Measurements from ENCODE around the gene CAMTA1.
"Not testable (repeated sequence)": the region's sequence is repeated elsewhere in the genome, so short reads cannot be mapped to it uniquely, and the experiment has no call there.

Gene CAMTA1

DNA sequence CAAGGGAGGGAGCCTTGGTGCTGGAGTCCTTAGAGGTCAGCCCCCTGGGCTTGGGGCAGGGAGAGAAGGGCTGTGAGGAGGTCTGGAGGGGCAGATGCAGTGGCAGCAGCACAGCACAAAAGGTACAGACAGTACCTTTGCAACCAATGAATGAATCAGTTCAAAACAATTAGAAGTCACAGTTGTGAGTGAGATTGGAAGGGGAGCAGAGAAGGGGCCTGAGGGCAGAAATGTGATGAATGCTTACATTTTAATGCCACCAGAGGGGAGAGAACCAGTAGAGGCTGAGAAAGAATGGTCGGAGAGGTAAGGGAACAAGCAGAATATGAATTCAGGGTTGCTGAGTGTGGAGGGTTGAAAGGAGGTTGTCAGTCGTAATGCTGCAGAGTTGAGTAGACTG, 24.2 kb downstream of the CAMTA1 start:
- no peak for DNase-seq (ENCODE audit: low read depth in 3 of 3, low spot score in 1 of 3)

DNA sequence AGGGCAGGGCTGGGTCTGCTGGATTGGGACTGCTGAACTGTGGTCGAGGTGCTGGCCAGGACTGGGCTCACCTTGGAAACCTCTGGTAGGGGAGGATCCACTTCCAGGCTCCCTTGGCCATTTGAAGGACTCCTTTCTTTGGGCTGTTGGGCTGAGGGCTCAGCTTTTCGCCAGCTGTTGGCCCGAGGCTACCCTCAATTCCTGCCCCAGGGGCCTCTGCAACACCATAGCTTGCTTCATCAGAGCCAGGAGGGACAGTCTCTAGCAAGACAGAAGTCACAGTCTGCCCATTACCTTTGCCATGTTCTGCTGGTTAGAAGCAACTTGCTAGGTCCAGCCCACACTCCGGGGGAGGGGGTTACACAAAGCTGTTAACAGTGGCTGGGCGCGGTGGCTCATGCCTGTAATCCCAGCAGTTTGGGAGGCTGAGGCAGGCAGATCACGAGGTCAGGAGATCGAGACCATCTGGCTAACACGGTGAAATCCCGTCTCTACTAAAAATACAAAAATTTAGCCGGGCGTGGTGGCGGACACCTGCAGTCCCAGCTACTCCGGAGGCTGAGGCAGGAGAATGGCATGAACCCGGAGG, 25.0 kb downstream of the CAMTA1 start:
- DNase-seq (ENCODE audit: low read depth in 3 of 3, low spot score in 1 of 3): not testable (repeated sequence)

DNA sequence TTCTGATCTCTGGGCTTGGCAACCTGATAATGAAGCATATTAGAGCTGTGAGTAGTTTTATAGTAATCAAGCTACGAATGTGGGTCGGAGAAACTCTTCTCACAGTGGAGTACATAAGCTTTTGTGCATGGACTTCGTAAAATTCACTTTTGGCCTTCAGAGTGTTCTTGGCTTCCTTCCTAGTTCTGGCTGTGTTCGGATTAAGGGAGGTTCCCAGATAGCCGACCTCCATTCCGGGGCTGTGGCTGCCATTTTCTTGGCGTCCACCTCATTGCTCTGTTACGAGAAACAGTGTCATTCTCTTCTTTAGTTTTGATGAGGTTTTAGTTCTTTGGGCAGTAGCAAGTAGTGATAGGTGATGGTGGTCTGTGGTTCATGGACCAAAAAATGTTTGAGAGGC, 26.3 kb downstream of the CAMTA1 start:
- DNase-seq (ENCODE audit: low read depth in 3 of 3, low spot score in 1 of 3): no peak

DNA sequence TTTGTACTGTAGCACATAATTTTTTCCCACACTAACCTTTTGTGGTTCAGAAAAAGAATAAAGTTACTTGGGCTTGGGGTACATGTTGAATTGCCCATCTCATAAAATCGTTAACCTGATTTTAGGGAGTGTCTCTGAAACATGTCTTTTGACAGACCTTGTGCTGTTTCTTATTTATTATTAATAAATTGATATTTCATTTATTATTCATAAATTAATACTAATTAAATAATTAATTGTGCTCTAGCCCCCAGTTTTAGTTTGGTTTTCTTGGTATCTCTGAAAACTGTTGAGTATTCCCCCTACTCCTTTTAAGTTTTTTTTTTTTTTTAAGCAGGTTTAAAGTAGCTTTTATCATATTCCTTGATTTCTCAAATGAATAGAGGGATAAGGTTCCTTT, 27.9 kb downstream of the CAMTA1 start:
- no peak for DNase-seq (ENCODE audit: low read depth in 3 of 3, low spot score in 1 of 3)

GRCh38 chr1:6815726-6816125, 30.5 kb downstream of the CAMTA1 start:
- DNase-seq (ENCODE audit: low read depth in 3 of 3, low spot score in 1 of 3): no peak

- DNase-seq (ENCODE audit: low read depth in 3 of 3, low spot score in 1 of 3): no peak
These were observed 34.2 kb downstream of the CAMTA1 start for GRCh38 chr1:6819246-6820040.

- DNase-seq (ENCODE audit: low read depth in 3 of 3, low spot score in 1 of 3): no peak
These were observed 35.6 kb downstream of the CAMTA1 start for GRCh38 chr1:6820899-6821298.

GRCh38 chr1:6822530-6823359, 37.5 kb downstream of the CAMTA1 start:
- DNase-seq (ENCODE audit: low read depth in 3 of 3, low spot score in 1 of 3): no peak

DNA sequence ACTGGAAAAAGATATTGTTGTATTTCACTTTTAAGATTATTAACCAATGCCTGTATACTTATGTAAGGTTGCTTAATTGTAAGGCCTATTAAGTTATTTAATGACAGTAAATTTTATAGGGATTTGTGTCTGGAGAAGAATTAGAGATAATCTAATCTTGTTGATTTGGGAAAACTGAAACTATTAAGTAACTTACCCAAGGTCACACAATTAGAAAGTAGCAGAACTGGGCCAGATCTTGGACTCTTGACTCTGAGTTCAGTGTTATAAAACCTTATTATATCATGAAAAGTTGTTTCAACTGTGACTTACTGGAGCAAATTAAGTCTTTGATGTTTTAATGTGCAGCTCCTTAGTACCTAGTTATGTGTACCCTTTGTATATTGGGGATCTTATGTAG, 38.5 kb downstream of the CAMTA1 start:
- no peak for DNase-seq (ENCODE audit: low read depth in 3 of 3, low spot score in 1 of 3)

DNA sequence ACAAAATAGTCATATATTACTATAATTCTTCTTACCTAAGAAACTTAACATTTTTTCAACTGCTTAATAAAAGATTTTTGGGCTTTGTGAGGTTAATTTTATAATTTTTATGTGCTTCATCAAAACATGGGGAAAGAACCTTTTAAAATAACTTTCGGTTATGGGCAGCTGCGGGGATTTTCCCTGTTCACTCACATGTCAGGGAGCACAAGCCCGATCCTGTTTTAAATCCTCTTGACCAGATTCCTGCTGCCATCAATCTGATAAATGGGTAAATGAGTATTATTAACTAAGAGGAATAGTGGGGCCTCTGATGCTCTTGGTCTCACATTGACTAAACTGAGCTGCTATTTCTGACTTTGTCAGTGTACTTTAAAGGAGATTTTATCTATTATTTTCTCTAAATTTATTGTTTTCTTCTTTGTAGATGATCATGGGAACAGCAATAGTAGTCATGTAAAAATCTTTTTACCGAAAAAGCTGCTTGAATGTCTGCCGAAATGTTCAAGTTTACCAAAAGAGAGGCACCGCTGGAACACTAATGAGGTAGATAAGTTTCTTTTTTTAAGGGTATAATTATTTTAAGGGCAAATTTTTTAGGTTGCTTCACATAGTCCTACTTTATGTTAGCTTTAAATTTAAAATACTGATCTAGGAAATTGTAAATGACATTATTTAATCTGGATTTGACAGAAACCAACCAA, 39.6 kb downstream of the CAMTA1 start:
- DNase-seq (ENCODE audit: low read depth in 3 of 3, low spot score in 1 of 3): no peak

DNA sequence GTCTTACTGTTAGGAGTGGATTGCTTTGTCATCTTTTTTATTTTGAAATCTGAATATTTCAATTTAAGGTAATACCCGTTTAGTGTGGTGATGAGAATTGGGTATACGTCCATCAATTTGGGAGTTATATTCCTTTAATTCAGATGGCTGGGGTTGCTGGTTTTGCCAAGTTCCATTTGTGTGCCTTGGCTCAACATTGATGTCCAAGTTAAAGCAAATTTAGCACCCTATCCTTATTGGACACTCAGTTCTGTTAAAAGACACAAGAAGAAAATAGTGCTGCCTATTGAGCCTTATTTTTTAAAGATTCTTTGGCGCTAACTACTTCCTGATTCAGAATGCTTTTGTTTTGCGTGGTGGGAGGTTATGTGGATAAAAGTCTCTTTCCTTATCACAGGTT, 40.6 kb downstream of the CAMTA1 start:
- DNase-seq (ENCODE audit: low read depth in 3 of 3, low spot score in 1 of 3): no peak

DNA sequence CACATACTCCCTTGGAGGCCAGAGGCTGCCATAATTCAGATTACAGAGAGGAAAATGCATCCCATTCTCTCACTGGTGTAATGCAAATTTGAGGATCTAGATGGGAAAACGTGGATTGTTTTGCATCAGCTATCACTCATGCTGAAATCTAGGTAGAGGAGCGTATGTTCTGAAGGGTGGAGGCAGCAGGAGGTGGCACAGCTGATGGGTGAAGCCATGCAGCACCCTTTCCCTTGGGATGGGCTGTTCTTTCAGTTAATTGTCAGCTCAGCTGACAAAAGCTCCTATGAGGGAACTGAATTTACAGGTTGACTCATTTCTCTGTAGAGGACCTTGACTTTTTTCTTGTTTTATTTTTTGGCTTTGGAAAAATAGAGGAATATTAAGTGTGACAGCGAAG, 41.8 kb downstream of the CAMTA1 start:
- DNase-seq (ENCODE audit: low read depth in 3 of 3, low spot score in 1 of 3): no peak

GRCh38 chr1:6827630-6828165, 42.4 kb downstream of the CAMTA1 start:
- no peak for DNase-seq (ENCODE audit: low read depth in 3 of 3, low spot score in 1 of 3)

- DNase-seq (ENCODE audit: low read depth in 3 of 3, low spot score in 1 of 3): no peak
These were observed 46.1 kb downstream of the CAMTA1 start for GRCh38 chr1:6831366-6831765.

GRCh38 chr1:6832006-6832405, 46.8 kb downstream of the CAMTA1 start:
- not testable (repeated sequence) for DNase-seq (ENCODE audit: low read depth in 3 of 3, low spot score in 1 of 3)

DNA sequence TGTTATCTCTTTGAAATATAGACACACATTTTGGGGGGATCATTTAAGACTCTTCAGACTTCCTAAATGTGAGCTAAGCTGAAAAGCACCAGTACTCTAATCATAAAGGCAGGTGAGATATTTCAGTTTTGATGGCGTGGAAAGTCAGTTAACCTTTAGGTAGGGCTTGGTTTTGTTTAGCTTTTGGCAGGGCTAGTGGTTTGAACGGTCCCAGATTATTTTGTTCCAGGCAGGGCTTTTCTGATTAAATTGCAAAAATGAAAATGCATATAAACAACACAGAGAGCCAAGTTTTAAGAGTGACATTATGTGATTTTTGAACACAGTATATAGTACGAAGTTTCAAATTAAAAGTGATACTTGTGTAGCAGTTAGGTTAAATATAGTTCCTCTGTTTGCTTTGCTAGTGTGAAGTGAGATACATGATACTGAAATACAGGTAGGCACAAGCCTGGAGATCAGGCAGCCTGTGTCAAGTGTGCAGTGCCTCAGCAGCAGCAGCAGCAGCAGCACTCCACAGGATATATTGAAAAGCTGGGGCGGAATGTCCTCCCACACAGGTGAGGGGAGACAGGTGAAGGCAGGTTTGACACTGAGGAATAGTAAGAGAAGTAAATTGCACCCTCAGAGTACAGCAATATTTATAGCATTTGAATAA, 47.4 kb downstream of the CAMTA1 start:
- no peak for DNase-seq (ENCODE audit: low read depth in 3 of 3, low spot score in 1 of 3)

GRCh38 chr1:6833804-6834203, 48.5 kb downstream of the CAMTA1 start:
- no peak for DNase-seq (ENCODE audit: low read depth in 3 of 3, low spot score in 1 of 3)

- DNase-seq (ENCODE audit: low read depth in 3 of 3, low spot score in 1 of 3): no peak
These were observed 49.1 kb downstream of the CAMTA1 start for GRCh38 chr1:6834366-6834765.

DNA sequence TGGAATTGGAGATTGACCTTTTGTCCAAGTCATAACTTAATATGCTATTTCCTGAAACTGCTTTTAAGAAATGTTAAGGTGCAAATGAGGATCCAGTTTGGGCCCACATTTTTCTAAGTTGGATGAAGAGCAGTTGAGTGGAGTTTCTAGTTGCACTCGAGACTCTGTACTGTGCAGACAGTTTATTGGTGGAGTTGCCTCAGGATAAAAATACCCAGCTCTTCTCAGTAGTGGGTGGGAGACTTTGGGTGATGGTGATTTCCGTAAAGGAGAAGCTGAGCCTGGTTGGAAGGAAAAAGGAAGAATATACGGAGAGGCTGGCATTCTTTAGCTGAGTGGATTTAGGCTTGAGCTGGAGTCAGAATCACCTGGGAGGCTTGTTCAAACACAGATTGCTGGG, 49.9 kb downstream of the CAMTA1 start:
- no peak for DNase-seq (ENCODE audit: low read depth in 3 of 3, low spot score in 1 of 3)

- DNase-seq (ENCODE audit: low read depth in 3 of 3, low spot score in 1 of 3): no peak
These were observed 57.0 kb downstream of the CAMTA1 start for GRCh38 chr1:6842301-6842700.

DNA sequence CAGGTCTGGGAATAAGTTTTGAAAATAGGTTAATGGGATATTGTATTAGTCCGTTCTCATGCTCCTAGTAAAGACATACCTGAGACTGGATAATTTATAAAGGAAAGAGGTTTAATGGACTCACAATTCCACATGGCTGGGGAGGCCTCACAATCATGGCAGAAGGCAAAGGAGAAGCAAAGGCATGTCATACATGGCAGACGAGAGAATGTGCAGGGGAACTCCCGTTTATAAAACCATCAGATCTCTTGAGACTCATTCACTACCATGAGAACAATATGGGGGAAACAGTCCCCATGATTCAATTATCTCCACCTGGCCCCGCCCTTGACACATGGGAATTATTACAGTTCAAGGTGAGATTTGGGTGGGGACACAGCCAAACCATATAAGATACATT, 60.5 kb downstream of the CAMTA1 start:
- DNase-seq (ENCODE audit: low read depth in 3 of 3, low spot score in 1 of 3): not testable (repeated sequence)

All from stimulated activated CD4-positive, alpha-beta T cell treated with anti-CD3 and anti-CD28 coated beads, TNF-alpha, amount 100 ng/mL, for 1 hour (primary cell).